ENCODE data around the gene PPP1R12B.
"Not testable (repeated sequence)": the region's sequence is repeated elsewhere in the genome, so short reads cannot be mapped to it uniquely, and the experiment has no call there.

DNA sequence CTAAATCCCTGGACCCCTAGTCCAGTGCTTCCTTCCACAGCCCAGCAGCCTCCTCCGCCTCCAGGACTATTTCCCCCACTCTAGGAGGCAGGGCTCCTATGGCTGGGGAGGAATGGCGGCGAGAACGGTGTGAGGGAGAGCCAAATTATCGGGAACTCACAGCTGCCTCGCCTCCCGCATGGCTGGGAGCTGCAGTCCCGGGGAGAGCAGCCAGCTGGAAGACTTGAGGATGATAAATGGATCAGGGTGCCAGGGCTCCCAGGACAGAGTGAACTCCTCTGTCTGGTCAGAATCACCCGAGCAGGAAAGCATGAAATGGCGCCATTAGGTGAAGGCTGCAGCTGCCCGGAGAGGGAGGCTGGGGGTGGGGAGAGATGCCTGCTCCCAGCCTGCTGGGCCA, 270.5 kb downstream of the PPP1R12B start:
- TF ChIP-seq, protein P1, sequence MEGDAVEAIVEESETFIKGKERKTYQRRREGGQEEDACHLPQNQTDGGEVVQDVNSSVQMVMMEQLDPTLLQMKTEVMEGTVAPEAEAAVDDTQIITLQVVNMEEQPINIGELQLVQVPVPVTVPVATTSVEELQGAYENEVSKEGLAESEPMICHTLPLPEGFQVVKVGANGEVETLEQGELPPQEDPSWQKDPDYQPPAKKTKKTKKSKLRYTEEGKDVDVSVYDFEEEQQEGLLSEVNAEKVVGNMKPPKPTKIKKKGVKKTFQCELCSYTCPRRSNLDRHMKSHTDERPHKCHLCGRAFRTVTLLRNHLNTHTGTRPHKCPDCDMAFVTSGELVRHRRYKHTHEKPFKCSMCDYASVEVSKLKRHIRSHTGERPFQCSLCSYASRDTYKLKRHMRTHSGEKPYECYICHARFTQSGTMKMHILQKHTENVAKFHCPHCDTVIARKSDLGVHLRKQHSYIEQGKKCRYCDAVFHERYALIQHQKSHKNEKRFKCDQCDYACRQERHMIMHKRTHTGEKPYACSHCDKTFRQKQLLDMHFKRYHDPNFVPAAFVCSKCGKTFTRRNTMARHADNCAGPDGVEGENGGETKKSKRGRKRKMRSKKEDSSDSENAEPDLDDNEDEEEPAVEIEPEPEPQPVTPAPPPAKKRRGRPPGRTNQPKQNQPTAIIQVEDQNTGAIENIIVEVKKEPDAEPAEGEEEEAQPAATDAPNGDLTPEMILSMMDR (IDR thresholded peaks at IDR 0.05), result not testable (repeated sequence)
- not testable (repeated sequence) for TF ChIP-seq POLR2A (IDR thresholded peaks at IDR 0.05)
